NCI-H1694 (cell line): ENCODE data around the gene BEST3.
"Not testable (repeated sequence)": the region's sequence is repeated elsewhere in the genome, so short reads cannot be mapped to it uniquely, and the experiment has no call there.

Experiments
- DNase-seq: peaks from one replicate; lab custom pipeline; 2025; lab: John Stamatoyannopoulos, UW

BEST3 gene

DNA sequence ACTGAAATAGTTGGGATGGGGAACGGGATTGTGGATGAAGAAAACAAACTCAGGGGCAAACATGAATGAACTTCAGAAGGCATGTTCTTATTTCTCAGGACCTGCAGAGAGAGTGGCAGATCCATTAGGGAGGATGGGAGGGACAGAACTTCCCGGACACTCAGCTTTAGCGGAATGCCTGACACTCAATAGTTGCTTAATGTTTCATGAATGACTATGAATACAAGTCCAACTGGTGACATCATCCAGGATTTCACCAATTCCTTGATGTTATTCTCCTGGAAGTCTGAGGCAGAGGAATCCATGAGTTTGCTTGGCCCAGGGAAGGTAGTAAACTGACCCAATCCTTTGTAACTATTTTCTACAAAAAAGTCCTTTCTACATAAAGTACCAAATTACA lies 50.6 kb downstream of the BEST3 start:
- DNase-seq, result no peak

- DNase-seq, result no peak
These were observed 51.9 kb downstream of the BEST3 start for GRCh38 chr12:69647178-69647577.

GRCh38 chr12:69645031-69645430 lies 54.1 kb downstream of the BEST3 start:
- no peak for DNase-seq

DNA sequence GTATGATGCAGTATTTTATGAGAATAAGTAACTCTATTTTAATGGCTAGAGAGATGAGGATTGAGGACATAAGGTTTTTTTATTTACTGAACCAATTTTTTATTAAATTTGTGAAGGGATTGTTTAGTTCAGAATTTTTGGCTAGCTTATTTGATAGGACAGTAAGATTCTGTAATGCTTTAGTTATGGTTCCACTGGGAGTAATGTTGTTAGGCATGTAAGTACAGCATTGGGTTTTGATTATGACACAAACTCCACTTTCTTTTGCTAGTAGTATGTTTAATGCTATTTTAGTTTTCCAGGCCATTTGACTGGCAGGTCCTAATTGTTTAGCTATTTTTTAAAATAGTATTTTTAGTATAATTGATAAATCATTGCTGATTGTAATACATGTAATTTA lies 54.6 kb downstream of the BEST3 start:
- DNase-seq, result no peak

GRCh38 chr12:69642531-69642930 lies 56.6 kb downstream of the BEST3 start:
- no peak for DNase-seq

- DNase-seq, result no peak
These were observed 57.6 kb downstream of the BEST3 start for GRCh38 chr12:69641546-69641945.

DNA sequence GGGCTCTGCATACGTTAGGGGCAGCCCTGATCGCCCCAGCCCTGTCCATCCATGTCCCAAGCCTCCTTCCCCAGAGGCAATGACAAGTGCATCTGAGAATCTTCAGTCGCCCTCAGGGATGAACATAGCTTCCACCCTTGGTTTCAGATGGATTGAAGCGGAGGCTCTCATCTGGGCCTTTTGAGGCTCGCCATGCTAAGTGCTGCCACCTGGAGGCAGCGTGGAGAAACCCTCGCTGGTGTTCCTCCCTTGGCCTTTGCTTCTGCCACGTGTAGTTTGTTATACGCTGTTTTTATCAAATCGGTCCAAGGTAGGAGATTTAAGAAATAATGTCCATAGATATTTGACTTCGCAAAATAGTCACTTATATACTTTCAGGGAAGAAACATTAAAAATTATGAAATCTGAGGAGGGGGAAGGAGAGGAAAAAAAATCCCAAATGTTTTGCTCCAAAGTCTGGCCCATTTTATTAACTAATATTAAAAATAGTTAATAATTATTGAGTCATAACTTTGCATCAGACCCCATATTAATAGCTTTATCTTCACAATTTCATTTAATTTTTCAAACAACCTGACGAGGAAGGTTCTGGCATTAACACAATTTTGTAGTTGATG lies 59.6 kb downstream of the BEST3 start:
- no peak for DNase-seq

DNA sequence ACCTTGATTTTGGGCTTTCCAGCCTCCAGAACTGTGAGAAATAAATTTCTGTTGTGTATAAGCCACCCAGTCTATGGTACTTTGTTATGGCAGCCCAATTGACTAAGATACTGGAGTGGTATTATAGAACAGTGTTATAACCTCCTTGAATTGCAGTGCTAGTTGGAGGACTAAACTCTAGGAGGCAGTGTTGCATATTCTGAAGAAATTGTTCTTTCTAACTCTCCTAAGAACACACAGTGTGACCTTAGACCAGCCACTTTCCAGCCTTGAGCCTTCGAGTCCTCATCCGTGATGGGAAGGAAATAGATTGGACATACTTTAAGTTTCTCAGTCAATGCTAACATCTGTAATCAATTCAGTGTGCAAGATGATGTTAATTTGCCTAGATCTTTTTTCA lies 66.0 kb downstream of the BEST3 start:
- no peak for DNase-seq

DNA sequence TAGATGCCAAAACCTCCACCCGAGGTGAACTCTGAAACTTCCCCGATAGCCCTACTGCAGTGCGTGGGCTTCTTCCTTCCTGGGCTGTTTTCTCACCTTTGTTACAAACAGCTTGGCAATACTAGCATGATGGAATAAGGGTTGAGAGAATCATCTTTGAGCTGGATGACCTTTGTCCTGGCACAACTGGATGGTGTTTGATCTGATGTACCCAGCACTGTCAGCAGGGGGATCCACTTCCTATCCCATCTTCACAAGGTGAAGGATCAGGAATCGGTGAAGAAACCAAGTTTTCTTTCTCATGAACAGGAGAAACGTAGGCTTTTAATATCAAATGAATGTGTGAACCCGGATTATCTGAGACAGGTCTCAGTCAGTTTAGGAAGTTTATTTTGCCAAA lies 68.9 kb downstream of the BEST3 start:
- no peak for DNase-seq

DNA sequence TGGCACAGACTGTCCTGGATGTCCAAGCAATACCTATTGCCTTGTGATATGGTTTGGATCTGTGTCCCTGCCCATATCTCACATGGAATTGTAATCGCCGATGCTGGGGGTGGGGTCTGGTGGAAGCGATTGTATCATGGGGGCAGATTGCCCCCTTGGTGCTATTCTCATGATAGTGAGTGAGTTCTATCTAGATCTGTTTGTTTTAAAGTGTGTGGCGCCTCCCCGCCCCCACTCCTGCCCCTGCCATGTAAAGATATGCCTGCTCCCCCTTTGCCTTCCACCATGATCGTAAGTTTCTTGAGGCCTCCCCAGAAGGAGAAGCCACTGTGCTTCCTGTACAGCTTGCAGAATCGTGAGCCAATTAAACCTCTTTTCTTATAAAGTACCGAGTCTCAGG lies 71.6 kb downstream of the BEST3 start:
- no peak for DNase-seq

- no peak for DNase-seq
These were observed 75.1 kb downstream of the BEST3 start for GRCh38 chr12:69623970-69624369.

GRCh38 chr12:69621551-69621950 lies 77.6 kb downstream of the BEST3 start:
- no peak for DNase-seq

DNA sequence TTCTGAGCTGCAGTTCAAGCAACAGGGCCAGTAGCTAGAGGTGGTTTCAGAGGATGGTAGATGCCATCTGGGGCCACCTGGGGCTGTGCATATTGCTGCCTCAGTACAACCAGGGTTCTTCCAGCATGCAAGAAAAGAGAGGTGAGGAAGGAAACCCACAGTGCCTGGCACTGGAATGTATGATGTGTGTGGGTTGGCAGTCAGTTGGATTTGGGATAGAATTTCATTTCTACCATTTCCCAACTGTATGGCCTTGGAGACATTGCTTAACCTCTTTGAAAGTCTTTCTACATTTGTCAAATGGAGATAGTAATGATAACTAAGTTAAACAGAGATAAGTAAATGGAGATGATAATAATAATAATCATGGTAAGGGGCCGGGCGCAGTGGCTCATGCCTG lies 78.2 kb downstream of the BEST3 start:
- DNase-seq, result no peak

- DNase-seq, result no peak
These were observed 79.0 kb downstream of the BEST3 start for GRCh38 chr12:69620077-69620476.

GRCh38 chr12:69619050-69619449 lies 80.1 kb downstream of the BEST3 start:
- DNase-seq, result no peak

GRCh38 chr12:69616025-69616424 lies 83.1 kb downstream of the BEST3 start:
- no peak for DNase-seq

DNA sequence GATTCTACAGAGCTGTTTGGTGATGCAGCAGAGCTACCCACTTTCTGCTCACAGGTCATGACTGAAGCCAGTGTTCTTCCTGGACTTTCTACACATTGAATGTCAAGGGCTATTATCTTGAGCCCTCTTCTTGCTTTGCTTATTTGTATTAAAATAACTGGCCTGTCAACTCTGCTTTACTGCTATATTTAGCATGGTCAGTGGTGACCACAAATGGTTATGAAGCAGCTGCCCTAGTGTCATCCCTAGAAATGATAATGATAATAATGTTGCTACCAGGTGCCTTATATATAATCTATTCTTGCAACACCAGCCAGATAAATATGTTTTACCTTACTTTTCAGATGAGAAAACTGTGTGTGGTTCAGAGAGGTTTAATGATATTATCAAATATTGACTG lies 85.8 kb downstream of the BEST3 start:
- no peak for DNase-seq

GRCh38 chr12:69610729-69611128 lies 88.4 kb downstream of the BEST3 start, which contains the start of gene LRRC10:
TSS of gene LRRC10 (minus strand) at chr12:69610907. CDS start at chr12:69610838, 69 bp downstream.
- no peak for DNase-seq

DNA sequence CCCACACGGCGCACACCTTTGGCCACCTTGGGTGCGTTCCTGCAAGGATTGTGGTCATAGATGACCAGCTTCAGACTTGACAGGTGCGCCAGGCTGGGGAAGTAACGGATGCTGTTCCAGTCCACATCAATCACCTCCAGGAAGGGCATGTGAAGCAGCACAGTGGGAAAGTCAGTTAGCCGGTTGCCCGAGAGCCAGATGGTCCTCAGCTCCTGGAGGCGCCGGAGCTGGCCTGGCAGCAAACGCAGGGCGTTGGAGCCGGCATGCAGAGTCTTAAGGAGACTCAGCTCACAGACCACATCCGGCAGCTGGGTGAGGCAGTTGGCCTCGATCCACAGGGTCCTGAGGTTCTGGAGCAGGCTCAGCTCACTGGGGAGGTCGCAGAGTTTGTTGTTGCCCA lies 89.0 kb downstream of the BEST3 start:
- no peak for DNase-seq

DNA sequence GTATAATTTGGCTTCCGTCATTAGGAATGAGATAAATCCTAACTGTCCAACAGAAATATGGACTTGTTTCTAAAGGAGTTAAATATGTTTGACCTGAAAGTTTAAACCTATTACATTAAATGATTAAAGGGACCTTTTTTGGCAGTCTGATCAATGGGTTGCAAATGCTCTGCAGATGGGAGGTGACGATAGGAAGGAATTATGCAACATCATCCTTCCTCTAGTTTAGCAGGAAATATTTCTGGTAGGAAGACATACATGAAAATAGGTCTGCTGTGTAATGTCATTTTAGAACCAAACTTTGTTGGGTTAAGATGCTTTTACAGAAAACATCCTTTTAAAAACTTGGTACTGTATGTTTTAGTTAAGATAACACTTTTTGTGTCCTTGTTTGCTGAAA lies 91.0 kb downstream of the BEST3 start:
- DNase-seq, result no peak

DNA sequence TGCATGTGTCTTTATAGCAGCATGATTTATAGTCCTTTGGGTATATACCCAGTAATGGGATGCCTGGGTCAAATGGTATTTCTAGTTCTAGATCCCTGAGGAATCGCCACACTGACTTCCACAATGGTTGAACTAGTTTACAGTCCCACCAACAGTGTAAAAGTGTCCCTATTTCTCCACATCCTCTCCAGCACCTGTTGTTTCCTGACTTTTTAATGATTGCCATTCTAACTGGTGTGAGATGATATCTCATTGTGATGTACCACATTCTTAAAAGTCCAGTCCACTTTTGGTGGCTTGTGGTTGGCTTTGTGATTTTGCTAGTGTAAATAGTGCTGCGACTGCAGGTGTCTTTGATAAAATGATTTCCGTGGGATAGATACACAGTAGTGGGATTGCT lies 94.8 kb downstream of the BEST3 start:
- not testable (repeated sequence) for DNase-seq
